Fibroblast of gingiva (primary cell): ENCODE measurements around the gene IL24.

Experiments used
- DNase-seq: peaks from one replicate; pipeline ENCODE4 v3.0.0-alpha.2; 2011; ENCODE audit warnings: low read depth

Gene IL24

GRCh38 chr1:206925106-206925736, 28.0 kb downstream of the IL24 start:
- DNase-seq: no peak

DNA sequence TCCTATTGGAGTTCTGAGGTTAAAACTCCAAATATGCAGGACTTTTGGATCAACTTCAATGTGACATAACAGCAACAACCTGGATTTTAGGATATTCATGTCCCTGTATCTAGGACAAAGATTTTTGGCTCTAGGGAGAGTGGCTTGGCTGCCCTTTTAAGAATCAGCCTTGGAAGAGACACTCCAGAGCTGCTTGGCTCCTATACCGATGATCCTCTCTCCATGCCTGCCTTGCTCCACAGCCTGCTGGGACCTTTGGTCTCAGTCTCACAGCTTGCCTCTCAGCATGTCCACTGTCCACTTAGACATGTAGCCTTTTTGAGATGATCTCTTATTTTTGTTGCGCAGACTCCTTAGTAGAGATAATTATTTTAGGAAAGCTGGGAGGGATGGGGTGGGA, 29.0 kb downstream of the IL24 start:
- no peak for DNase-seq

DNA sequence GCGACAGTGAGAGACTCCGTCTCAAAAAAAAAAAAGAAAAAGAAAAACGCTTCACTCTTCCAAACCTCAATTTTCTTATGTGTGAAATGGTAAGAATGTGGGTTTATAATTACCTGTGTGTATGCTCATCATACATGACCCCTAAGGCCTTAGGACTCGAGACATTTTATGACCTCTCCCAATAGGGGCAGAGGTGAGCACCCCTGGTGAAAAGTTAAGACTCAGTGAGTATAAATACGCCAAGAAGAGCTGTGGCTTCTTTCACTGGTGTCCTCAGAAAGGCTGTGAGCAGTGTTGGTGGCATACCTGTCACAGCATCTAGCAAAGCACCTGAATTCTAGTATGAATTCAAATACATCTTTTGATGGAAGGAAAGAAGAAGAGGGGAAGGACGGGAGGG, 32.3 kb downstream of the IL24 start:
- DNase-seq: no peak

DNA sequence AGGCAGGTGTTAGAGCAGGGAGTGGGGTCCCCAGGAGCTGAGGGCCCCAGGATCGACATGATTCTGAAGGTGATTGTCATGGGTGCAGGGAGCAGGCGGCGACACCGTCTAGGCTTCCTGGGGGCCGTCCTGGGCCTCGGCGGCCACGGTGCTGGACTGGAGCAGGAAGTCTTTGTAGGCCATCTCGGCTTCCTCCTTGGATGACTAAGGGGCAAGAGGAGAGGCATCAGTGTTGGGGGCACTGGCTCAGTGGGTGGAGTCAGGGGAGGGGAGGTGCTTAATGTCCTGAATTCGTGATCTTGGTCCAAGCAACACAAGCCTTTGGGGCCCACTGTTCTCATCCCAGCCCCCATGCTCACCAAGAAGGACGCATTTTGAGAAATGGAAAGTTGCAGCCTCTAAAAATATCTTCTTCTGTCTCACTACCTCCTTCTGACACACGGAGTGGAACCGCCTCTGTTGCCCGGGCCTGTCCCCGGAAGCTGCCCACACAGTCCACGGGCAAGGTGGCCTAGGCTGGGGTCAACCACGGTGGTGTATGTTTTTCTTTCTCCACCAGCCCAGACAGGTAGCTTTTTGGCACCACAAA, 33.1 kb downstream of the IL24 start:
- DNase-seq: no peak

- no peak for DNase-seq
These were observed 34.5 kb downstream of the IL24 start for GRCh38 chr1:206931709-206932108.

- DNase-seq: no peak
These were observed 34.9 kb downstream of the IL24 start for GRCh38 chr1:206932177-206932576.

DNA sequence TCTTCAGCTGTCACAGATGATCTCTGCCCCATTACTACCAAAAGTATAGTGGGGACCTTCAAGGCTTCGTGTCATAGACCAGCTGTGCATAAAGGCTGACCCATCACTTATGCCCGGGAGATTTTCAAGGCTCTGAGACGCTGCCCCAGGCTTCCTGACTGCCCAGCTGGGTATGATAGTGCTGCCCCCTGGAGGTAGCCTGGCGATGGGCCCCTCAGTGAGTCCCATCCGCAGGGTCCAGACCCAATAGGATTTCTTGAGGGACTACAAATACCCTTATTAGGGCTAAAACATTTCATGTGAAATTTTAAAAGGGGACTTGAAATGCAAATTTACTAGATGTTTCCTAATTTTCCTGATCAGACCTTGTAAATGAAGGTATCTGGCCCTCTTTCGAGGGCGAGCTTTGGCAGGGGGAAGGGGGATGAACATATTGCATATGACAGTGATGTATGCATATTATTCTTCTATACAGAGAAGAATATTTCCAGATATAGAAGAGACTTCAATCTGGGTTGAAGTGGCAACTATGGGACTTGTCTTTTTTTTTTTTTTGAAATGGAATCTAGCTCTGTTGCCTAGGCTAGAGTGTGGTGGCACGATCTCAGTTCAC, 36.2 kb downstream of the IL24 start:
- no peak for DNase-seq

GRCh38 chr1:206935491-206936067, 38.3 kb downstream of the IL24 start:
- no peak for DNase-seq

GRCh38 chr1:206937425-206937824, 40.2 kb downstream of the IL24 start:
- no peak for DNase-seq

DNA sequence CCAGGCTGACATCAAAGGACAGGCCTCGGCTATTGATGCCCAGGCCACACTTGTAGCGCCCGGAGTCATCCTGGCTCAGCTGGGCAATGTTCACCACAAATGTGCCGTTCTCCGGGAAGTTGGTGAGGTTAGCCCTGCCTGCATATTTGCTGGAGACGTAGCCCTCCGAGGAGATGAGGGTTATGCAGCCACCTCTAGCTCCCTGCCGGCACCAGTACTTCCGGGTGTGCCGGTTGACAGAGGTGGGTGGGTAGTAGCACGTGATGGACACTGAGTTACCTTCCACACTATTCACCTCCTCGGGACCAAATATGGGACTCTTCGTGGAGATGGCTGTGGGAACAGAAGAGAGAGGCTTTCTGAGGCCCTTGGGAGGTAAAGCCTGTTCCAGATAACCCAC, 41.9 kb downstream of the IL24 start:
- DNase-seq: no peak

GRCh38 chr1:206939841-206940587, 42.8 kb downstream of the IL24 start:
- DNase-seq: no peak

- no peak for DNase-seq
These were observed 43.3 kb downstream of the IL24 start for GRCh38 chr1:206940588-206940936.

DNA sequence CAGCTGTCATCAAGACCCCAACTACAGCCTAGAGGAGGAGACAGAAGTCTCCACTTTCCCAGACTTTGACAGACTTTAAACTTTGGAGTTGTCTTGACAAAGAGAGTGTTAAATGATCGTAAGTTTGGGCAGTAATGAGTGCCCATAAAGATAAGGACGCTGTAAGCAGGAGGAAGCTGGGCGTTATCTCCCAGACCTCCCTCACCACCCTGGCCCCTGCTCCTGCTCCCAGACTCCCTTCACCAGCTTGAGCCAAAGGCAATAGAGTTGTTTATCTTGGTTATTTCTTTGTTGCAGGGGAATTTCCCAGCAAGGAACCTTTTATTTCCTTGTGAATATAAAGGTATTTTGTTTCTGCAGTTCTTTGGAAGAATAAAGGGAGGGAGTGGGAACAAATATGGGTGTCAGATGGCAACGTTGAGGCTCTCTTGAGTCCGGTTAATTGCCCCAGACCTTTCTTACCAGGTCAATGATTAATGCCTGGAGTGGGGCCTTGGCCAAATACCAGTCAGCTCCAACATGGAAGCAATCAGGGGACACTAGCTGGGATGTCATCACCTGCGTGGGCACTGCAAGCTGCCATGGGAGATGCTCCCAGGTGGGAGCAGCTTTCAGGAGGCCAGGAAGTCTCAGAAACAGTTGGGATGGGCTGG, 44.6 kb downstream of the IL24 start:
- no peak for DNase-seq

DNA sequence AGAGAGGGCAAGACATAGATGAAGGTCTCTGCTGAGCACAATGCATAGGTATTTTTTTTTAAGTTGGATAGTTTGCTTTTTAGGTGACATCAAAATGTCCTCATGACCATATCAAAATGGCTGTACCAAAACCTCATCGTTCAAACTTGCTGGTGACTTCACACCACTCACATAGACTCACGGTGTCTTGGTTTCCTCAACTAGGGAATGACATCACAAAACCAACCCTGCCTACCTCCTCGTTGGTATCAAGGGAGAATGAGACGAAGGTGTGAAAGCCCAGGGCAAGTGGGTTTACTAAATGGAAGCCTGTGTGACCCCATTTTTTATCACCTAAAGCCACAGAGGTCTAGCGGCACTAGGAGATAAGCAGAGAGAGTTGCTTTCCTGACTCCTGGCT, 47.5 kb downstream of the IL24 start:
- no peak for DNase-seq

GRCh38 chr1:206945779-206946178, 48.5 kb downstream of the IL24 start:
- DNase-seq: no peak

GRCh38 chr1:206946261-206946660, 49.0 kb downstream of the IL24 start, which contains the start of gene PIGR:
TSS of gene PIGR (minus strand) at chr1:206946466. CDS start at chr1:206940531, 5,935 bp downstream.
- no peak for DNase-seq

DNA sequence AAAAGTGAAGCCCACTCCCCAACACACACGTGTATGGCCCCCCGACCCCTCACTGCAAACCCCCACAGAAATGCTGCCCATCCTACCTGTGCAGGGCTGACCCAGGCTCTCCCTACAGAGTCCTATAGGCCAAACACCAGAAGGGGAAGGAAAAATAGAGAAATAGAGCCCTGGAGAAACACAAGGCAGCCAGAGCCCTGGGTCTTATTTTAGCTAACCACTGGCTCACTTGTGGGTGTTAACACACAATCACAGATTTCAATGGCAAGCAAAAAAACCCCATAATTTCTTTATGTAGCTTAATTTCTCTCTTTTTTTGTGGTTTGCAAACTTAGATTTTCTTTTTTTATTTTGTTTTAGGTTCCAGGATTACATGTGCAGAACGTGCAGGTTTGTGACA, 50.0 kb downstream of the IL24 start:
- no peak for DNase-seq

GRCh38 chr1:206949208-206949607, 52.0 kb downstream of the IL24 start:
- DNase-seq: no peak

- DNase-seq: no peak
These were observed 52.4 kb downstream of the IL24 start for GRCh38 chr1:206949641-206950040.

- no peak for DNase-seq
These were observed 54.3 kb downstream of the IL24 start for GRCh38 chr1:206951318-206952100.

GRCh38 chr1:206952171-206952570, 54.9 kb downstream of the IL24 start:
- no peak for DNase-seq
